AG08395 (cell line): ENCODE data around the gene TNNI2.

Experiments used
- DNase-seq: peaks from one replicate; pipeline ENCODE4 v3.0.0; 2012; ENCODE audit warnings: mixed read lengths, low spot score

Gene TNNI2

GRCh38 chr11:1847006-1847735 is 8.4 kb downstream of the TNNI2 start:
- no peak for DNase-seq

- DNase-seq: no peak
Measured at GRCh38 chr11:1847926-1848639, 9.3 kb downstream of the TNNI2 start.

GRCh38 chr11:1848640-1849430 is 10.1 kb downstream of the TNNI2 start:
- no peak for DNase-seq

- DNase-seq: no peak
Measured at GRCh38 chr11:1851468-1852180, 12.8 kb downstream of the TNNI2 start.

GRCh38 chr11:1852271-1852876 is 13.6 kb downstream of the TNNI2 start:
- DNase-seq: no peak

GRCh38 chr11:1852877-1853276 is 14.1 kb downstream of the TNNI2 start, which contains the start of gene LSP1:
Gene LSP1 (plus strand): TSS chr11:1853084. CDS start chr11:1853145, 61 bp downstream.
- no peak for DNase-seq

DNA sequence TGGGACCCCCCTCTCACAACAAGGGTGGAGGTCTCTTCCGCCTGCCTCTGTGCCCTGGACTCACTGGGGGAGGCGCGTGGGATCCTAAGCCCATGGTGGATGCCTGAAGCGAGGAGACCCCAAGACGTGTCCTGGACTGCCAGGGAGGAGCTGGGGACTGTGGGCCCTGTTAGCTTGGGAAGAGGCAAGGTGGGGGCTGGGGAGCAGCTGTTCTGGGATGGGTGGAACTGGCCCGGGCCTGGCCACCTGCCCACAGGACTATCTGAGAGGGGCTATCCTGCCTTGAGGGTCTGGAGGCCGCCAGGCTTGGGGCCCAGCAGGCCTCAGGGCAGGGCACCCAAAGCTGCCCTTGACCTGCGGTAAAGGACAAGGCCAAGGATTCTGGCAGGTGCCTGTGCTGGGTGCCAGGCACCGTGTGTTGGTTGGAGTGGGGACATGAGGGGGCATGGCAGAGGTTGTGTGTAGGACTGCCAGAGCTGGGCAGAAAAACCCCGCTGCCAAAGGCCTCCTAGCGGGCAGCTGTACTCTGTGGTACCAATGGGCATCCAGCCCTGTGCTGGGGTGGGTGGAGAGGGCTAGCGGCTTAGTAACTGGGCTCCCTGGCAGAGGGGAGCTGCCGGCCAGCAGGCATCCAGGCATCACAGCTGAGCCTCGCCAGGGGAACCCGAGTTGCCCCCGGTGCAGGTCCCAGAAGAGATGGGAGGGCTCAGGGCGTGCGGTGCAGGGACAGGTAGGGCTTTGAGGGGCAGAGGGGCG is 14.8 kb downstream of the TNNI2 start:
- DNase-seq: no peak

DNA sequence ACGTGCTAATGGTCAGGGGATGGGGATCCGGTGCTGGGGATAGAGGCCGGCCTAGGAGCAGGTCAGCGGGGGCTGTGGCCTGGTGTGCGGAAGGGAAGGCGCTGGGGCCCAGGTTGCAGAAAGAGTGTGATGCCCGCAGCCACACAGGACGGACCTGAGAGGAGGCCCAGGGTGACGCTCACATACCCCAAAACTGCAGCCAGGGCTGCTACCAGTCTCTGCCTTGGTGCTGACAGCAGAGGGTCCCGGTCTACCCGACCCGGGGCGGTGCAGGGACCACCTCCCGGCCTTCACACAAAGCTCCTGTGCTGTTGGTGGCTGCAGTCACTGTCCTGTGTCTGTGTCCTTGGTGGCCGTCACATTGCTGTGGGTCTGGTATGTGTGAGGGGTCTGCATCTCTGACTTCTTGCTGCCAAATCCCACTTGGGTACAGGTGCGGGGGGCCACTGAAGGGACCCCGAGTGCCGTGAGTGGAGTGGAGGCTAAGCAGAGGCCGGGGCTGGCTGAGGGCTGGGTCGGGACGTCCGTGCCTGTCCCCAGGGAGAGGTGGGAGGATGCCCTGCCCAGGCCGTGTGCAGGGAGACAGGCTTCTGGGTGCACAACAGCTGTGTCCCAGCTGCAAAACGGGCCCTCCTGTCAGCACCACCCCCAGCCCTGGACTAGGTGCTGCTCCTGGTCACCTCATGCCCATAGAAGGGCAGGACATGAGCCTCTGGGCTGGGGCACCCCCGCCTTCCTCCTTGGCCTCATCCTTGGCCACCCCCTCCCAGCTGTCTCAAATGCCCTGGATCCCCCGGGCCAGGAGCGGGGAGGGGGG is 15.6 kb downstream of the TNNI2 start:
- DNase-seq: no peak

DNA sequence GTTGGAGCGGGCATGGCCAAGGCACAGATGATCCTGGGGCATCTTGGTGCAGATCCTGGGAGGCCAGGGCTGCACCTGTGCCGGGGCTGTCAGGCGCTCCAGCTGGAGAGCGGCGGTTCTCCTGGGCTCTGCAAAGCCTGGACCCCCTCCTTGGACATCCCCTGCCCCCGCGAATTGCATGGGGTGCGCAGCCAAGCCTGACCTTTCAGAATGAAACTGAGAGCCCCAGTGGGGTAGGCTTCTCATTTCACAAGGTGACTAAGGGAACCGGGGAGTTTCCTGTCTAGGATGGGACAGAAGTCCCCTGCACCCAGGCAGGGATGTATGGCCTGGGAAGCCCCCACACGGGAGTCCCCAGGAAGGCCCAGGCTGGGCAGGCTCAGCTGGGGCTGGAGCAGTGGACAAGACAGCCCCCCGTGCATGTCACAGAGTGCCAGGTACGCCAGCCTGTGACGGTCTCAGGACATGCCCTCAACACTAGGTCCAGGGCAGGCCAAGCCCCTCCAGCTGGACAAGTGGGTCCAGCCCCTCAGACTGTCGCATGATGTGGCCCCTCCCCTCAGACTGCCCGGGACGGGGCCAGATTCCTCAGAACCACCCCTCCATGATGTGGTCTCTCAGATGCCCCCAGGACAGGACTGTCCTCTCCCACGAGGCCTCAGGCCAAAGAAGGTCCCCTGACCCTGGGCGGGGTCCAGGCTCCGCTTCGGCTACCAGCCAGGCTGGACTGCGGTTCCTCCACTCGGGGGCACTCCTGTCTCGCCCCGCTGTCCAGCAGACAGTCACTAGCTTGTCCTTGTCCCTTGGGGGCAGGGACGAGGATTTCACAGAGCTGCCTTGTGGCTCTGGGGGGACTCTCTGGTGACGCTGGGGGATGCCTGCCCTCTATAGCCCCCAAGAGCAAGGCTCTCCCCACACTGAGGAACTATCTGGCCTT is 16.4 kb downstream of the TNNI2 start:
- DNase-seq: no peak

GRCh38 chr11:1855886-1856265 is 17.1 kb downstream of the TNNI2 start:
- DNase-seq: no peak

- DNase-seq: no peak
Measured at GRCh38 chr11:1856306-1857005, 17.7 kb downstream of the TNNI2 start.

GRCh38 chr11:1857064-1857463 is 18.3 kb downstream of the TNNI2 start:
- DNase-seq: no peak

- no peak for DNase-seq
Measured at GRCh38 chr11:1858154-1858553, 19.4 kb downstream of the TNNI2 start.

- no peak for DNase-seq
Measured at GRCh38 chr11:1858576-1858975, 19.8 kb downstream of the TNNI2 start.

GRCh38 chr11:1859004-1859403 is 20.2 kb downstream of the TNNI2 start:
- no peak for DNase-seq

DNA sequence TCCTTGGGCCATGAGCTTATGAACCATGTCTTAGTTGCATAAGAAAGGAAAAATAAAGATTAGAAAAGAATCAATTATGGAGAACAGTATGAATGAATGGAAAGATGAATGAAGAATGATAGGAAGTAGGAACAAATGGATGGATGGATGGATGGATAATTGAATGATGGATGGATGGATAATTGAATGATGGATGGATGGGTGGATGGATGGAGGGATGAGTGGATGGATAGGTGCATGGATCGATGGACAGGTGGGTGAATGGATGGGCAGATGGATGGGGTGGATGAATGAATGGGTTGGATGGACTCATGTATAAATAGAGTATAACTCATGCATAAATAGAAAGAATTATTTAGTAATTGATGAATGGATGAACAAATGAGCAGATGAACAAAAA is 21.3 kb downstream of the TNNI2 start:
- no peak for DNase-seq

- DNase-seq: no peak
Measured at GRCh38 chr11:1861435-1862411, 22.9 kb downstream of the TNNI2 start.
